Neural cell (in vitro differentiated cells): ENCODE results near the gene CCDC83.

ENCODE experiments used
- EP300 ChIP-seq: fragments of 450-650 bp; conservative IDR thresholded peaks from 2 replicates; pipeline ENCODE4 v1.6.1; 2014; ENCODE audit warnings: antibody characterized with exemption, mild to moderate bottlenecking, moderate library complexity; ENCODE audit not compliant: poor library complexity, severe bottlenecking
- EZH2 ChIP-seq: fragments of 200-600, 300-800 bp; shearing (Covaris generic), sonication (generic); IDR thresholded peaks from 2 replicates; pipeline ENCODE4 v1.6.1; 2014; ENCODE audit warnings: antibody characterized with exemption, low read length, borderline replicate concordance, mild to moderate bottlenecking; ENCODE audit not compliant: insufficient read depth, poor library complexity, severe bottlenecking
- MXI1 ChIP-seq: fragments of 450-650 bp; conservative IDR thresholded peaks from 2 replicates; pipeline ENCODE4 v1.6.1; 2014; ENCODE audit warnings: antibody characterized with exemption, mild to moderate bottlenecking; ENCODE audit not compliant: poor library complexity, severe bottlenecking
- POLR2AphosphoS5 ChIP-seq: IDR thresholded peaks from 2 replicates; pipeline ENCODE4 v1.6.1; 2012
- RAD21 ChIP-seq: fragments of 450-650 bp; conservative IDR thresholded peaks from 2 replicates; pipeline ENCODE4 v1.6.1; 2014; ENCODE audit warnings: antibody characterized with exemption, mild to moderate bottlenecking, moderate library complexity
- TAF1 ChIP-seq: IDR thresholded peaks from 2 replicates; pipeline ENCODE4 v1.6.1; 2012; ENCODE audit warnings: low read depth
- TF ChIP-seq, protein P1 (sequence below): fragments of 450-650 bp; IDR thresholded peaks from 2 replicates; pipeline ENCODE4 v1.5.1; 2014; ENCODE audit warnings: antibody characterized with exemption, mild to moderate bottlenecking, moderate library complexity; ENCODE audit not compliant: poor library complexity, severe bottlenecking
- TF ChIP-seq, protein P2 (sequence below): IDR thresholded peaks from 2 replicates; pipeline ENCODE4 v1.6.1; 2012; ENCODE audit warnings: borderline replicate concordance

- TF ChIP-seq, protein P1, sequence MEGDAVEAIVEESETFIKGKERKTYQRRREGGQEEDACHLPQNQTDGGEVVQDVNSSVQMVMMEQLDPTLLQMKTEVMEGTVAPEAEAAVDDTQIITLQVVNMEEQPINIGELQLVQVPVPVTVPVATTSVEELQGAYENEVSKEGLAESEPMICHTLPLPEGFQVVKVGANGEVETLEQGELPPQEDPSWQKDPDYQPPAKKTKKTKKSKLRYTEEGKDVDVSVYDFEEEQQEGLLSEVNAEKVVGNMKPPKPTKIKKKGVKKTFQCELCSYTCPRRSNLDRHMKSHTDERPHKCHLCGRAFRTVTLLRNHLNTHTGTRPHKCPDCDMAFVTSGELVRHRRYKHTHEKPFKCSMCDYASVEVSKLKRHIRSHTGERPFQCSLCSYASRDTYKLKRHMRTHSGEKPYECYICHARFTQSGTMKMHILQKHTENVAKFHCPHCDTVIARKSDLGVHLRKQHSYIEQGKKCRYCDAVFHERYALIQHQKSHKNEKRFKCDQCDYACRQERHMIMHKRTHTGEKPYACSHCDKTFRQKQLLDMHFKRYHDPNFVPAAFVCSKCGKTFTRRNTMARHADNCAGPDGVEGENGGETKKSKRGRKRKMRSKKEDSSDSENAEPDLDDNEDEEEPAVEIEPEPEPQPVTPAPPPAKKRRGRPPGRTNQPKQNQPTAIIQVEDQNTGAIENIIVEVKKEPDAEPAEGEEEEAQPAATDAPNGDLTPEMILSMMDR, result no peak
- TF ChIP-seq POLR2AphosphoS5 (no peak), TAF1 (no peak), MXI1 (no peak), EZH2 (no peak), EP300 (no peak), RAD21 (no peak)
- TF ChIP-seq, protein P2, sequence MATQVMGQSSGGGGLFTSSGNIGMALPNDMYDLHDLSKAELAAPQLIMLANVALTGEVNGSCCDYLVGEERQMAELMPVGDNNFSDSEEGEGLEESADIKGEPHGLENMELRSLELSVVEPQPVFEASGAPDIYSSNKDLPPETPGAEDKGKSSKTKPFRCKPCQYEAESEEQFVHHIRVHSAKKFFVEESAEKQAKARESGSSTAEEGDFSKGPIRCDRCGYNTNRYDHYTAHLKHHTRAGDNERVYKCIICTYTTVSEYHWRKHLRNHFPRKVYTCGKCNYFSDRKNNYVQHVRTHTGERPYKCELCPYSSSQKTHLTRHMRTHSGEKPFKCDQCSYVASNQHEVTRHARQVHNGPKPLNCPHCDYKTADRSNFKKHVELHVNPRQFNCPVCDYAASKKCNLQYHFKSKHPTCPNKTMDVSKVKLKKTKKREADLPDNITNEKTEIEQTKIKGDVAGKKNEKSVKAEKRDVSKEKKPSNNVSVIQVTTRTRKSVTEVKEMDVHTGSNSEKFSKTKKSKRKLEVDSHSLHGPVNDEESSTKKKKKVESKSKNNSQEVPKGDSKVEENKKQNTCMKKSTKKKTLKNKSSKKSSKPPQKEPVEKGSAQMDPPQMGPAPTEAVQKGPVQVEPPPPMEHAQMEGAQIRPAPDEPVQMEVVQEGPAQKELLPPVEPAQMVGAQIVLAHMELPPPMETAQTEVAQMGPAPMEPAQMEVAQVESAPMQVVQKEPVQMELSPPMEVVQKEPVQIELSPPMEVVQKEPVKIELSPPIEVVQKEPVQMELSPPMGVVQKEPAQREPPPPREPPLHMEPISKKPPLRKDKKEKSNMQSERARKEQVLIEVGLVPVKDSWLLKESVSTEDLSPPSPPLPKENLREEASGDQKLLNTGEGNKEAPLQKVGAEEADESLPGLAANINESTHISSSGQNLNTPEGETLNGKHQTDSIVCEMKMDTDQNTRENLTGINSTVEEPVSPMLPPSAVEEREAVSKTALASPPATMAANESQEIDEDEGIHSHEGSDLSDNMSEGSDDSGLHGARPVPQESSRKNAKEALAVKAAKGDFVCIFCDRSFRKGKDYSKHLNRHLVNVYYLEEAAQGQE, result no peak
These were observed 34.7 kb downstream of the CCDC83 start for GRCh38 chr11:85889676-85890579.
